ENCODE results near the gene GIMAP6.

DNA sequence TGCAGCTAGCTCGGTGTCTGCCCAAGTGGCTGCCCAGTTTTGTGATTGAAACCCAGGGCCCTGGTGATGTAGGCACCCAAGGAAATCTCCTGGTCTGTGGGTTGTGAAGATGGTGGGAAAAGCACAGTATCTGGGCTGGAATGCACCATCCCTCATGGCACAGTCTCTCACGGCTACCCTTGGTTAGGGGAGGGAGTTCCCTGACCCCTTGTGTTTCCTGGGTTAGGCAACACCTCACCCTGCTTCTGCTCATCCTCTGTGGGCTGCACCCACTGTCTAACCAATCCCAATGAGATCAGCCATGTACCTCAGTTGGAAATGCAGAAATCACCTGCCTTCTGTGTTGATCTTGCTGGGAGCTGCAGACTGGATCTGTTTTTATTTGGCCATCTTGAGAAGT is 37.4 kb downstream of the GIMAP6 start:
- TF ChIP-seq, protein P1, sequence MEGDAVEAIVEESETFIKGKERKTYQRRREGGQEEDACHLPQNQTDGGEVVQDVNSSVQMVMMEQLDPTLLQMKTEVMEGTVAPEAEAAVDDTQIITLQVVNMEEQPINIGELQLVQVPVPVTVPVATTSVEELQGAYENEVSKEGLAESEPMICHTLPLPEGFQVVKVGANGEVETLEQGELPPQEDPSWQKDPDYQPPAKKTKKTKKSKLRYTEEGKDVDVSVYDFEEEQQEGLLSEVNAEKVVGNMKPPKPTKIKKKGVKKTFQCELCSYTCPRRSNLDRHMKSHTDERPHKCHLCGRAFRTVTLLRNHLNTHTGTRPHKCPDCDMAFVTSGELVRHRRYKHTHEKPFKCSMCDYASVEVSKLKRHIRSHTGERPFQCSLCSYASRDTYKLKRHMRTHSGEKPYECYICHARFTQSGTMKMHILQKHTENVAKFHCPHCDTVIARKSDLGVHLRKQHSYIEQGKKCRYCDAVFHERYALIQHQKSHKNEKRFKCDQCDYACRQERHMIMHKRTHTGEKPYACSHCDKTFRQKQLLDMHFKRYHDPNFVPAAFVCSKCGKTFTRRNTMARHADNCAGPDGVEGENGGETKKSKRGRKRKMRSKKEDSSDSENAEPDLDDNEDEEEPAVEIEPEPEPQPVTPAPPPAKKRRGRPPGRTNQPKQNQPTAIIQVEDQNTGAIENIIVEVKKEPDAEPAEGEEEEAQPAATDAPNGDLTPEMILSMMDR (IDR thresholded peaks at IDR 0.05): no peak
- no peak for TF ChIP-seq POLR2A (IDR thresholded peaks at IDR 0.05)

Measured in tibial nerve (tissue), 3 donors.